NB4 (cell line): ENCODE data around the gene DBX2.

Experiments
- POLR2A ChIP-seq: IDR thresholded peaks from 2 replicates; pipeline ENCODE4 v1.6.1; 2011; ENCODE audit warnings: mild to moderate bottlenecking; ENCODE audit not compliant: insufficient read length; ENCODE audit errors: extremely low read depth
- TF ChIP-seq, protein P1 (sequence below): IDR thresholded peaks from one replicate; pipeline ENCODE4 v1.5.1; 2012; ENCODE audit warnings: low read depth, low read length

DNA sequence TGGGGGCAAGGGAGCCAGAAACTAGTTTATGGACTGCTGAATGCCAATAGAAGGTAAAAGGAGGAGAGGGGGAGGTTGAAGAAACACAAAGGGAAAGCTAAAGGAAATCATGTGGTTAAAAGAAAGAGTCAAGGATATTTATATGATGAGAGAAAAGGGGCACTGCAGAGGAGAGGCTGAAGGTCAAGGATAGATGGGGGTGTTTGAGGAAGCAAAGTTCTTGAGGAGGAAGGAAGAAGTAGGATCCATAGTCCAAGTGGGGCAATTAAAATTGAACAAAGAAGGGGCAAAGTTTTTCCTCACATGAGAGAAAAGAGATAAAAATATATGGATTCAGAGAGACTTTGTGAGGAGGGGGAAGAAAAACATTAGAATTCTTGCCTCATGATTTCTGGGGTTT is 10.1 kb upstream of the DBX2 start:
- no peak for TF ChIP-seq POLR2A
- TF ChIP-seq, protein P1, sequence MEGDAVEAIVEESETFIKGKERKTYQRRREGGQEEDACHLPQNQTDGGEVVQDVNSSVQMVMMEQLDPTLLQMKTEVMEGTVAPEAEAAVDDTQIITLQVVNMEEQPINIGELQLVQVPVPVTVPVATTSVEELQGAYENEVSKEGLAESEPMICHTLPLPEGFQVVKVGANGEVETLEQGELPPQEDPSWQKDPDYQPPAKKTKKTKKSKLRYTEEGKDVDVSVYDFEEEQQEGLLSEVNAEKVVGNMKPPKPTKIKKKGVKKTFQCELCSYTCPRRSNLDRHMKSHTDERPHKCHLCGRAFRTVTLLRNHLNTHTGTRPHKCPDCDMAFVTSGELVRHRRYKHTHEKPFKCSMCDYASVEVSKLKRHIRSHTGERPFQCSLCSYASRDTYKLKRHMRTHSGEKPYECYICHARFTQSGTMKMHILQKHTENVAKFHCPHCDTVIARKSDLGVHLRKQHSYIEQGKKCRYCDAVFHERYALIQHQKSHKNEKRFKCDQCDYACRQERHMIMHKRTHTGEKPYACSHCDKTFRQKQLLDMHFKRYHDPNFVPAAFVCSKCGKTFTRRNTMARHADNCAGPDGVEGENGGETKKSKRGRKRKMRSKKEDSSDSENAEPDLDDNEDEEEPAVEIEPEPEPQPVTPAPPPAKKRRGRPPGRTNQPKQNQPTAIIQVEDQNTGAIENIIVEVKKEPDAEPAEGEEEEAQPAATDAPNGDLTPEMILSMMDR: no peak
